Activated B cell treated with CpG ODN at 0.5 μM for 24 hours (primary cell): ENCODE results near the gene RHO. TPM values are rescaled to one million over a fixed set of nuclear protein-coding genes. Genes with fewer than 3 reads are reported as not detected.

Experiments used
- ATAC-seq: fragments of 200-7000 bp; cut with Tn5 transposase; one replicate; pipeline ENCODE4 v1.10.0; 2021; ENCODE audit warnings: low read depth, mild to moderate bottlenecking, moderate library complexity
- CTCF ChIA-PET: fragments of 350-600 bp; sonication (Branson Sonifier 250); formaldehyde crosslinking; loops from one replicate; lab custom pipeline; 2021; ENCODE audit warnings: antibody characterized with exemption; lab: Charles Lee
- POLR2A ChIA-PET: fragments of 350-600 bp; sonication (Branson Sonifier 250); formaldehyde crosslinking; loops from one replicate; lab custom pipeline; 2021; ENCODE audit warnings: antibody characterized with exemption; lab: Charles Lee
- DNase-seq: peaks from one replicate; pipeline ENCODE4 v3.0.0; 2022
- H3K27ac Mint-ChIP-seq: one replicate; pipeline ENCODE4 v1.8.0; 2020; ENCODE audit warnings: mixed read lengths
- H3K27me3 Mint-ChIP-seq: one replicate; pipeline ENCODE4 v1.8.0; 2021; ENCODE audit warnings: mixed read lengths
- H3K36me3 Mint-ChIP-seq: one replicate; pipeline ENCODE4 v1.8.0; 2021; ENCODE audit warnings: low read depth, mixed read lengths
- H3K4me1 Mint-ChIP-seq: one replicate; pipeline ENCODE4 v1.8.0; 2021; ENCODE audit warnings: mixed read lengths
- H3K4me3 Mint-ChIP-seq: one replicate; pipeline ENCODE4 v1.8.0; 2020; ENCODE audit warnings: mild to moderate bottlenecking, mixed read lengths
- H3K9me3 Mint-ChIP-seq: one replicate; pipeline ENCODE4 v1.8.0; 2020; ENCODE audit warnings: mixed read lengths
- CTCF ChIP-seq: fragments of 200-600 bp; IDR thresholded peaks from one replicate; pipeline ENCODE4 v1.8.0; 2022; ENCODE audit warnings: antibody characterized with exemption, mild to moderate bottlenecking
- intact Hi-C: fragments of 100-400 bp; cut with micrococcal nuclease; formaldehyde crosslinking; loops from one replicate; pipeline ENCODE4 v1.15.1; 2024
- total RNA-seq: library from RNA; stranded (reverse); gene quantifications from 2 replicates; pipeline ENCODE4 v1.2.3, GENCODE V29; 2022

Gene RHO
- total RNA-seq, 1 donor from 2014 or later: not detected

- Mint-ChIP-seq H3K27me3 (peaks cover 3% of the 10 kb centered on the region), H3K36me3 (no peaks in the 10 kb centered on the region), H3K4me1 (peaks cover 14% of the 10 kb centered on the region), H3K9me3 (no peaks in the 10 kb centered on the region), H3K27ac (no peak overlapping the region), H3K4me3 (no peak overlapping the region)
- ChIA-PET POLR2A (no interaction called here), CTCF (no interaction called here)
- intact Hi-C loops: no loop called here
- no peak for ATAC-seq
- no peak for DNase-seq
- no peak for TF ChIP-seq CTCF
Measured at GRCh38 chr3:129556358-129556695, 27.9 kb downstream of the RHO start.

GRCh38 chr3:129556890-129557547, 28.6 kb downstream of the RHO start:
- Mint-ChIP-seq H3K27ac (no peak overlapping the region), H3K4me3 (no peak overlapping the region), H3K4me1 (peaks cover 14% of the 10 kb centered on the region), H3K27me3 (peaks cover 3% of the 10 kb centered on the region), H3K36me3 (no peaks in the 10 kb centered on the region), H3K9me3 (no peaks in the 10 kb centered on the region)
- ChIA-PET CTCF (no interaction called here), POLR2A (no interaction called here)
- no peak for DNase-seq
- ATAC-seq: no peak
- intact Hi-C loops: no loop called here
- no peak for TF ChIP-seq CTCF

GRCh38 chr3:129557548-129557894, 29.1 kb downstream of the RHO start:
- Mint-ChIP-seq H3K27ac (no peak overlapping the region), H3K9me3 (no peaks in the 10 kb centered on the region), H3K4me3 (no peak overlapping the region), H3K36me3 (no peaks in the 10 kb centered on the region), H3K27me3 (peaks cover 3% of the 10 kb centered on the region), H3K4me1 (peaks cover 14% of the 10 kb centered on the region)
- no peak for DNase-seq
- intact Hi-C loops: no loop called here
- CTCF ChIA-PET: no interaction called here
- TF ChIP-seq CTCF: no peak
- POLR2A ChIA-PET: interaction anchor here (1.6 kb wide), 1 partner anchor 48 kb away, joined by 3 read pairs; no protein-coding TSS in a partner anchor
- ATAC-seq: no peak

GRCh38 chr3:129558081-129558771, 29.8 kb downstream of the RHO start:
- Mint-ChIP-seq H3K27ac (no peak overlapping the region), H3K27me3 (peaks cover 3% of the 10 kb centered on the region), H3K9me3 (no peaks in the 10 kb centered on the region), H3K4me1 (peaks cover 14% of the 10 kb centered on the region), H3K4me3 (no peak overlapping the region), H3K36me3 (no peaks in the 10 kb centered on the region)
- TF ChIP-seq CTCF: no peak
- ChIA-PET POLR2A (interaction anchor here (1.6 kb wide), 1 partner anchor 47 kb away, joined by 3 read pairs; no protein-coding TSS in a partner anchor), CTCF (no interaction called here)
- no peak for ATAC-seq
- intact Hi-C loops: no loop called here
- no peak for DNase-seq

- Mint-ChIP-seq H3K4me1 (peaks cover 8% of the 10 kb centered on the region), H3K27ac (no peak overlapping the region), H3K27me3 (peaks cover 3% of the 10 kb centered on the region), H3K4me3 (no peak overlapping the region), H3K9me3 (no peaks in the 10 kb centered on the region), H3K36me3 (no peaks in the 10 kb centered on the region)
- TF ChIP-seq CTCF: no peak
- ChIA-PET CTCF (no interaction called here), POLR2A (interaction anchor here (1.6 kb wide), 1 partner anchor 47 kb away, joined by 3 read pairs; no protein-coding TSS in a partner anchor)
- DNase-seq (no peak), ATAC-seq (no peak)
- intact Hi-C loops: no loop called here
Measured at GRCh38 chr3:129558772-129559564, 30.5 kb downstream of the RHO start.
